OCI-LY1 (cell line): ENCODE results near the gene BMF.

Source experiments
- H2AFZ ChIP-seq: fragments of 200-600 bp; sonication (generic), shearing (Covaris generic); 2 replicates; pipeline ENCODE4 v1.6.0; 2014; ENCODE audit warnings: antibody characterized with exemption, mild to moderate bottlenecking, low read length
- H3F3A ChIP-seq: fragments of 200-600 bp; sonication (generic), shearing (Covaris generic); 2 replicates; pipeline ENCODE4 v1.6.0; 2014; ENCODE audit warnings: mild to moderate bottlenecking, antibody characterized with exemption, low read length, moderate library complexity; ENCODE audit not compliant: insufficient read depth
- H3K27ac ChIP-seq: fragments of 200-600 bp; sonication (generic); 2 replicates; pipeline ENCODE4 v1.5.1; 2014; ENCODE audit warnings: low read length, mixed run types, mild to moderate bottlenecking, low read depth; ENCODE audit not compliant: poor library complexity, severe bottlenecking
- H3K27me3 ChIP-seq: fragments of 200-600 bp; sonication (generic); 2 replicates; pipeline ENCODE4 v1.6.0; 2014; ENCODE audit warnings: antibody characterized with exemption, mild to moderate bottlenecking, low read length, moderate library complexity; ENCODE audit not compliant: insufficient read depth
- H3K36me3 ChIP-seq: fragments of 200-600 bp; sonication (generic); 2 replicates; pipeline ENCODE4 v1.6.1; 2014; ENCODE audit warnings: mild to moderate bottlenecking, antibody characterized with exemption, low read length, moderate library complexity, mixed read lengths; ENCODE audit not compliant: insufficient read depth
- H3K4me1 ChIP-seq: fragments of 200-600 bp; sonication (generic); 2 replicates; pipeline ENCODE4 v1.5.1; 2014; ENCODE audit warnings: mild to moderate bottlenecking, low read length, moderate library complexity; ENCODE audit not compliant: insufficient read depth, severe bottlenecking
- H3K4me2 ChIP-seq: fragments of 200-600 bp; sonication (generic), shearing (Covaris generic); 2 replicates; pipeline ENCODE4 v1.6.1; 2014; ENCODE audit warnings: low read length
- H3K4me3 ChIP-seq: fragments of 200-600 bp; sonication (generic); 2 replicates; pipeline ENCODE4 v1.5.1; 2014; ENCODE audit warnings: low read length, low read depth, mild to moderate bottlenecking, mixed read lengths; ENCODE audit not compliant: poor library complexity, severe bottlenecking
- H3K79me2 ChIP-seq: fragments of 200-600 bp; shearing (Covaris generic); 2 replicates; pipeline ENCODE4 v1.6.1; 2016; ENCODE audit warnings: mixed run types, low read length, mixed read lengths; ENCODE audit not compliant: insufficient read depth
- H3K9ac ChIP-seq: fragments of 200-600 bp; sonication (generic), shearing (Covaris generic); 2 replicates; pipeline ENCODE4 v1.6.1; 2014; ENCODE audit warnings: mild to moderate bottlenecking, low read length, mixed read lengths
- H3K9me2 ChIP-seq: fragments of 200-600 bp; sonication (generic), shearing (Covaris generic); 2 replicates; pipeline ENCODE4 v1.6.1; 2014; ENCODE audit warnings: low read depth, mild to moderate bottlenecking, low read length, mixed read lengths
- H3K9me3 ChIP-seq: fragments of 200-600 bp; shearing (Covaris generic); 2 replicates; pipeline ENCODE4 v1.6.1; 2014; ENCODE audit warnings: low read length, mixed read lengths
- H4K20me1 ChIP-seq: fragments of 200-600 bp; sonication (generic), shearing (Covaris generic); 2 replicates; pipeline ENCODE4 v1.6.0; 2016; ENCODE audit warnings: mild to moderate bottlenecking, low read length; ENCODE audit not compliant: insufficient read depth
- CTCF ChIP-seq: fragments of 200-600 bp; sonication (generic), shearing (Covaris generic); IDR thresholded peaks from 2 replicates; pipeline ENCODE4 v1.5.1; 2017; ENCODE audit warnings: mild to moderate bottlenecking, antibody characterized with exemption, low read length, moderate library complexity, mixed read lengths
- EZH2 ChIP-seq: fragments of 200-600 bp; sonication (generic), shearing (Covaris generic); IDR thresholded peaks from 2 replicates; pipeline ENCODE4 v1.8.0; 2017; ENCODE audit warnings: borderline replicate concordance, mixed run types, mild to moderate bottlenecking, antibody characterized with exemption, low read length, moderate library complexity, mixed read lengths

BMF gene

GRCh38 chr15:40106203-40107161 lies 2.2 kb downstream of the BMF start:
- Histone ChIP-seq H3K4me1 (peaks cover 73% of the 10 kb centered on the region), H3F3A (no peaks in the 10 kb centered on the region; the same call in 1 of the 2 replicates), H2AFZ (no peak overlapping the region)

GRCh38 chr15:40105517-40106202 lies 3.0 kb downstream of the BMF start:
- TF ChIP-seq EZH2 (no peak), CTCF (no peak)
- H3K27ac ChIP-seq, result peak overlapping the region; percentile 98
- H3K9me2 ChIP-seq, result no peaks in the 10 kb centered on the region
- H3K36me3 ChIP-seq, result peaks cover 37% of the 10 kb centered on the region; the same call in 1 of the 2 replicates
- no peaks in the 10 kb centered on the region; the same call in 1 of the 2 replicates for H3F3A ChIP-seq
- H3K4me2 ChIP-seq, result peak overlapping the region; percentile 82
- H3K79me2 ChIP-seq, result no peaks in the 10 kb centered on the region
- H3K4me3 ChIP-seq, result peak overlapping the region; percentile 76
- no peak overlapping the region for H2AFZ ChIP-seq
- no peaks in the 10 kb centered on the region for H3K9me3 ChIP-seq
- H3K4me1 ChIP-seq, result peaks cover 81% of the 10 kb centered on the region
- H3K9ac ChIP-seq, result peak overlapping the region; percentile 84
- H3K27me3 ChIP-seq, result no peaks in the 10 kb centered on the region
- no peaks in the 10 kb centered on the region for H4K20me1 ChIP-seq

More at GRCh38 chr15:40106203-40107161, 2.2 kb downstream of the BMF start:
- peak overlapping the region; percentile 84 for H3K9ac ChIP-seq
- TF ChIP-seq EZH2 (no peak), CTCF (no peak)
- H4K20me1 ChIP-seq, result no peaks in the 10 kb centered on the region
- no peaks in the 10 kb centered on the region for H3K9me2 ChIP-seq
- H3K36me3 ChIP-seq, result peaks cover 30% of the 10 kb centered on the region; the same call in 1 of the 2 replicates
- no peaks in the 10 kb centered on the region for H3K9me3 ChIP-seq
- peak overlapping the region; percentile 76 for H3K4me3 ChIP-seq
- peak overlapping the region; percentile 98 for H3K27ac ChIP-seq
- H3K27me3 ChIP-seq, result no peaks in the 10 kb centered on the region
- H3K79me2 ChIP-seq, result no peaks in the 10 kb centered on the region
- peak overlapping the region; percentile 82 for H3K4me2 ChIP-seq

- Histone ChIP-seq H3K4me2 (peak overlapping the region; percentile 82), H3K9ac (peak overlapping the region; percentile 84), H3K9me3 (no peaks in the 10 kb centered on the region), H2AFZ (no peak overlapping the region), H3K79me2 (no peaks in the 10 kb centered on the region), H3K27ac (peak overlapping the region; percentile 98), H3K27me3 (no peaks in the 10 kb centered on the region), H3K4me1 (peaks cover 88% of the 10 kb centered on the region), H4K20me1 (no peaks in the 10 kb centered on the region), H3K9me2 (no peaks in the 10 kb centered on the region), H3F3A (no peaks in the 10 kb centered on the region; the same call in 1 of the 2 replicates), H3K4me3 (peak overlapping the region; percentile 76), H3K36me3 (peaks cover 44% of the 10 kb centered on the region; the same call in 1 of the 2 replicates)
- TF ChIP-seq CTCF, result peak; percentile 99
- TF ChIP-seq EZH2, result no peak
Measured at GRCh38 chr15:40104865-40105516, 3.7 kb downstream of the BMF start.
